ENCODE data around the gene RIPOR3.
"Not testable (repeated sequence)": the region's sequence is repeated elsewhere in the genome, so short reads cannot be mapped to it uniquely, and the experiment has no call there.

Gene RIPOR3

DNA sequence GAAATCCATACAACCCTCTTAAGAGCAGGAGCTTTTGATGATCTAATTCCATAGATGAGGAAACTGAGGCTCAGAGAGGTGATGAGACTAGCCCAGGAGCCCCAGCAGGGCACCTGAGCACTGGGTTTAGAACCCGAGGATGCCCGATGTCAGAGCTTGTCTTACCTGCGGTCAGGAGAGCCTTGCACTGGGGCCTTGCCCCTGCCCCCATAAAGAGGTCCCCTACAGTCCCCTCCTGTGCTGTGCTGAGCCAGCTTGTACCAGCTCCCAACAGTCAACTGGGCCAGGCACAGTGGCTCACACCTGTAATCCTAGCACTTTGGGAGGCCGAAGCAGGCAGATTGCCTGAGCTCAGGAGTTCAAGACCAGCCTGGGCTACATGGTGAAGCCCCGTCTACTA is 58.6 kb downstream of the RIPOR3 start:
- no peak for DNase-seq (ENCODE audit: low read depth)

DNA sequence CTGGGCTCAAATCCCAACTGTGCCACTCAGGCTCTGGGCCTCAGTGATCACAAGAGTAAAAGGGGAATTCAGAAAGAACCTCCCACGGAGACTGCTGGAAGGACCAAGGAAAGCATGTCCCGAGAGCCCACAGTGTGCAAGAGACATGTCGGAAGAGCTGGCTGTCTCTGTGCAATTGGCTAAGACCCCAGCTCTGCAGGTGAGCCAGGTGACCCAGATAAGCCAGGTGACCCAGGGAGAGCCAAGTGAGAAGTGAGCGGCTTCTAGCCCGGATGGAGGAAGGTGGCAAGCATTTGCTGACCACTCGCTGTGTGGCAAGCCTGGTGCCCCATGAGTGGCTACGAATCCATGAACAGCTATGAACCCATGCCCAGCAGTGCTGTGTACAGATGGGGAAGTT is 59.1 kb downstream of the RIPOR3 start:
- DNase-seq (ENCODE audit: low read depth), result no peak

DNA sequence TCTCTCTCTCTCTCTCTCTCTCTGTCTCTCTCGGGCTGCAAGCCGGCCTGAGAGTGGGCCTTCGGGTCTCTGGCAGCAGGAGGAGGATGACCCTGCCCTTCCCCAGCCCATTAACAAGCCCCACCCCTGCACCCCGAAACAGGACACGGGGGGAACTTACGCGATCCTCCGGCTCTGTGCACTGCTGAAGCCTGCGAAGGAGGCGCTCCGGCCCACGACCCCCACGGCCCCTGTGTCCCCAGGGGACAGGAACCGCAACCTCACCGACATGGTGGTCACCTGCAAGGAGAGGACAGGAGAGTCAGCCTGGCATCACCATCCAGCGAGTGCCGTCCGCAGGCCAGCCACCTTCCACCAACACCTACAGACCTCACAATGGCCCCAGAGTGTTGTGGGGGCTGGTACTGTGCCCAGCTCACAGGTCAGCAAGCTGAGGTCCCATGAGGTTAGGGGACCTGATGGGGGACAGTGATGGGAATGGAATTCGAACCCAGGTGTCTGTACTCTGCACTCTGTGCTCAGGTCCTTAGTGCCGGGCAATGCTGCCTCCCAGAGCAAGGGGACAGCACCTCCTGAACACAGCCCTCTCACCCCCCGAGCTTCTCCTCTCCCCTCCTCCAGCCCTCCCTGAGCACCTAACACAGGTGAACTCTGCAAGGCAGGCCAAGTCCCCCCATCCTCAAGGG is 60.6 kb downstream of the RIPOR3 start:
- no peak for DNase-seq (ENCODE audit: low read depth)

DNA sequence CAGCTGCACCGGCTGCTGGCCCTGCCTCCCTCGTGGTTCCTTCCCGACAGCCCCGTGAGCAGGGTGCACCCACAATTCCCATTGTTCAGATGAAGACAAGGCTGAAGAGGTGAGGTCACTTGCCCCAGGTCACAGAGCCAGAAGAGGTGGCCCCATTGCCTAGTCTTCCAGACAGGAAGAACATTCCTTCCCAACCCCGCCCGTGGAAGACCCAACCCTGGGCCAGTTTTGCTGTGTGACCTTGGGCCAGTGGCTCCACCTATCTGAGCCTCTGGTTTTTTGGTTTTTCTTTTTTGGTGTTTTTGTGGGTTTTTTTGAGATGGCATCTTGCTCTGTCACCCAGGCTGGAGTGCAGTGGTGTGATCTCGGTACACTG is 61.7 kb downstream of the RIPOR3 start:
- no peak for DNase-seq (ENCODE audit: low read depth)

DNA sequence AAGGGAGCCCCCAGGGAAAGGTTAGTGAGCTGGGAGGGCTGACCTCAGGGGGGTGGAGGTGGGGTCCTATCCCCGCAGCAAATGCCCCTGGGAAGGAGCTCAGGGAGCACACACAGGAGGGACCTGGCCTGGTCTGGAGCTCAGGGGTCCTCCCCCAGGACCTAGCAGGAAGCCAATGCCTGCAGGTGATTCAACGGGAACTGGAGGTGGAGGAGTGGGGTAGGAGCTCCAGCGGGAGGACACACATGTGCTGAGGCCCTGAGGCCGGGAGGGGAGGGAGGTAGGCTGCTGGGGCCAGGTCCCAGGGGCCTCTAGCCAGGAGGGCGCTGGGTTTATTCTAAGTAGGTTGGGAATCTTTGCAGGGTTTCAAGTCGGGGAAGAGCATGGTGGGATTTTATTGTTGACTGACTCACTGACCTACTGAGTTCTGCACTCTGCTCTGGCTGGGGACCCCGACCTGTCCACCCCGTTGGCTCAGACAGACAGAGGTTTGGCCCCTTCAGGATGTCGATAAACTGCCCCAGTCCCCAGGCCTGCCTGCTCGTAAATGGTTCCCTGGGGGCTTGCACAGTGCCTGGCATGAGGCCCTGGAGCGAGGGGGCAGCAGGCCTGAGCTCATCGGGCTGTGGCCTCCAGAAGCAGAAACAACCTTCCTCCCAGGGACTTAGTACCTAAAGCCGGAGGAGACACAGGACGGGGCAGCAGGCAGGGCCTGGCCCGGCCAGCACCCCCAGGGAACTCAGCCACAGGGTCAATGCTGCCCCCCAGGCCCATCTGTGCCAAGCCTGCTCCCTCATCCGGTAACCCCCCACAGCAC is 62.3 kb downstream of the RIPOR3 start:
- DNase-seq (ENCODE audit: low read depth), result no peak

DNA sequence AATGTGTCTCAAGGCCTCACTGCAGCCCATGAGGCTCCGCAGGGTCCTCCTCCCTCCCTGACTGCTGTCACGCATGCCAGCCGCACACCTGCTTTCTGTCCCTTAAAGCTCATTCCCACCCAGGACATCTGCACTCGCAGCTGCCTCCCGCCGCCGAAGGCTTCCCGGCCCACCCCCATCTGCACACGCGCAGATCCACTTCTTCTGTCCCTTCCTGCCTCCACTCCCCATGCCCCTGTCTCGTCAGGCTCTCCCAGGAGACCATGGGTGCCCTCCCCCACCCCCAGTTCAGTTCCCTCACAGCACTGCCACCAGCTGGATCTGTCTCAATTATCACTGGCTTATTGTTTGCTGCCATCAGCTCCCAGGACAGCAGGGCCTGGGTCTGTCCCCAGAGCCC is 63.0 kb downstream of the RIPOR3 start:
- DNase-seq (ENCODE audit: low read depth), result no peak

DNA sequence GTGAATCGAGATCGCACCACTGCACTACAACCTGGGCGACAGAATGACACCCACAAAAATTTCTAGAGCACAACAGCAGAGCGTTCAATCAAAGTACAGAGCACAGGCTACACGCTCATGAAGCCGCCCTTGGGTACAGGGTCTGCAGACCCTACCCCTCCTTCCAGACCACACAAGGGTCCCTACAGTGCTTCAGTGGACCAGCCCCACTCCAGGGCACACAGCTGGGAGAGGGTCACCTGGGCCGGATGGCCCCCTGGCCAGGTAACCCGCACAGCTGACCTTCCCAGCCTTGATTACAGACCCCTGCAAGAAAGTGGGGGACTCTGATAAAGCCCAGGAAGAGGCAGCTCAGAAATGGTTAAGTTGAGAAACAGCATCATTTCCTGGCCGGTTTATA is 63.6 kb downstream of the RIPOR3 start:
- no peak for DNase-seq (ENCODE audit: low read depth)

DNA sequence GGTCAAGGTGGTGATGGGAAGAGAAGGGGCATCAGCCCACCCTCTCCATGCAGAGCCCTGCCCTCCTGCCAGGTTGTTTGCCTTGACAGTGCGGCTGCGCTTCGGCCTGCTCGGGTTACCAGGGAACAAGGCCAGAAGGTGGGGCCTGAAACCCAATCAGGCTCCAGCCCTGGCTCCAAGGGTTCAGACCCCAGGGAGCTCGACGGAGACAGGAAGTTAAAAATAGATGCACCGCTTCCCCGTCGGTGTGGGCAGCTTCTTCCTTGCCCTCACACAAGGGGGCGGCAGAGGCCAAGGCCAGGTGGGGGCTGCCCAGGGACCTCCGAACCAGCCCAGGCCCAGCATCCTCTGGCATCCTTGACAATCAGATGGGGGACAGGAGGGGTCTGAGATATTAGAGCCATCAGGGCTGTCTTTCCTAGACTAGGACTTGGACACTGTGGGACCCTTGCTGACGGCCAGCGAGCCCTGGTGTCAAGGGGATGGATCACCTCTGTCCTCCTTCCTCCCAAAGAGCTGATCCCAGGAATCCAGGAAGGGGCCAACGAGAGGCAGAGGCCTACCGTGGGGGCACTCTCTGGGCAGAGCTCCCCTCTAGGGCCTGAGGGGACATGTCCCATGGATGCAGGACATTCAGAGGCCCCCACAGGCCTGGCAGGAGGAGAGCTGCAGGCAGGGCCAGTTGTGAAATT is 65.2 kb downstream of the RIPOR3 start:
- no peak for DNase-seq (ENCODE audit: low read depth)

DNA sequence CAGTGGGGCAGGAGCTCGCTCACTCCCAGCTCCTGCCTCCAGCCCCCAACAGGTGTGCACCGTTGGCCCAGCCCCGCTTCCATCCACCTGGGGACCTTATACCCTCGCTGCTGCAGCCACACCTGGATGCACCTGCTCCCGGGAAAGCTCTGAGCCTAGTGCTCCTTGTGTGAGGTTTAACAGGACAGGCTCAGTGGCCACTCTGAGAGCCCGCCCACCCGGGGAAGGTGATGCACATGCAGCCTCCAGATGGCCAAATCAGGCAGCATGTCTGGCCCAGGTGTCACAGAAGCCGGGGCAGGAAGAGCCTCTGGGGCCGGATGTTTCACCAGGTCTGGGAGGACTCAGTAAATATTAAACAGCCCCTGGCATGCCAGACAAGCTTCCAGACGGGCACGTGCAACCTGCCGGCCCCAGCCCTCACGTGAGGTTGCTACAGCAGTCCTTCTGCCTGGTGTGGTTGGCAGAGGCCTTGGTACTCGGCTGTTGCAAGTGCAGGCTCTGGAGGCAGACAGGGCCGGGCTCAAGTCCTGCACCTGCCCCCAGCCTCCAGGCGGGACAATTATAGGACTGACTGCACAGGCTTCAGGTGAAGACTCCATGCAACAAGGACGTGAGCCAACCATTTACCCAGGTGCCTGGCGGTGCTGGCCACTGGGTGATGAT is 66.9 kb downstream of the RIPOR3 start:
- no peak for DNase-seq (ENCODE audit: low read depth)

DNA sequence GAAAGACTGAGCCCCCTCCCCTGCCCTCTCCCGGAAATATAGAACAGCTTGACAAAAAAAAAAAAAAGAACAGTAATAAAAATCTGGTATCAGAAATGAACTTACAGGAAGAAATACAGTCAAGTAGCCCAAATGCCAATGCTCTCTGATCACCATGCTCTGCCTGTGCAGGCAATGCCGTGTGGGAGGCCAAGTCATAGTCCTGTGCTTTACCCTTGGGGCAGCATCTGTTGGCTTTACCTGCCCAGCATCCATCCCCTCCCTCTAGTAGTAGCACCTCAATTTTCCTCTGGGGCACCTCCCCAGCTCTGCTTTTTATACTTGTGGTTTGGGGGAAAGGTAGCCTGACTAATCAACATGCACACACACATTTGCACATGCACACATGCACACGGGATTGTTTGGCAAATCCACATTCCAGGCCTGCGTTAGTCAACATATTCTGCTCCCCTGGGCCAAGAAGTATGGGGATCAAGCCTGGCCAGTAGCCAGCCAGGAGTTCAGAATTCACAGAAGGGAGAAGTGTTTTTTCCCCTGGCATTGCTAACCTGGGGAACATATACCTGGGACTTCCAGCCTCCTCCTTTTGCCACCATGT is 70.2 kb downstream of the RIPOR3 start:
- DNase-seq (ENCODE audit: low read depth), result no peak

DNA sequence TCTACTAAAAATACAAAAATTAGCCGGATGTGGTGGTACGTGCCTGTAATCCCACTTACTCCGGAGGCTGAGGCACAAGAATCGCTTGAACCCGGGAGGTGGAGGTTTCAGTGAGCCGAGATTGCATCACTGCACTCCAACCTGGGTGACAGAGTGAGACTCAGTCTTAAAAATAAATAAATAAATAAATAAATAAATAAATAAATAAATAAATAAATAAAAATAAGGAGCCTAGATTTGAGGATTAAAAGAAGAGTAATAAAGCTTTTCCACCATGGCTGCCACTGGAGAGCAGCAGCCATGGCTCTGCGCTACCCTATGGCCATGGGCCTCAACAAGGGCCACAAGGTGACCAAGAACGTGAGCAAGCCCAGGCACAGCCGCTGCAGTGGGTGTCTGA is 70.9 kb downstream of the RIPOR3 start:
- not testable (repeated sequence) for DNase-seq (ENCODE audit: low read depth)

DNA sequence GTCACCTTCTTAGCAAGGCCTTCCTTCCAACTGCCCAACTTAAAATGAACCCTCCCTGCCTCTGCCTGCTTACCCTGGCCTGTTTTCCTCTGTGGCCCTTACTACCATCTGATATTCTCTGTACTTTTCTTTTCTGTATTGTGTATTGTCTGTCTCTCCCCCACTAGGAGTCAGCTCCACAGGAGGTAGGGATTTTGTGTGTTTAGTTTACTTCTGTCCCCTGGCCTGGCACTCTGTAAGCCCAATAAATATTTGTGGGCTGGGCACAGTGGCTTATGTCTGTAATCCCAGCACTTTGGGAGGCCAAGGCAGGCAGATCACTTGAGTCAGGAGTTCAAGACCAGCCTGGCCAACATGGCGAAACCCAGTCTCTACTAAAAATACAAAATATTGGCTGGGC is 72.8 kb downstream of the RIPOR3 start:
- DNase-seq (ENCODE audit: low read depth), result no peak

DNA sequence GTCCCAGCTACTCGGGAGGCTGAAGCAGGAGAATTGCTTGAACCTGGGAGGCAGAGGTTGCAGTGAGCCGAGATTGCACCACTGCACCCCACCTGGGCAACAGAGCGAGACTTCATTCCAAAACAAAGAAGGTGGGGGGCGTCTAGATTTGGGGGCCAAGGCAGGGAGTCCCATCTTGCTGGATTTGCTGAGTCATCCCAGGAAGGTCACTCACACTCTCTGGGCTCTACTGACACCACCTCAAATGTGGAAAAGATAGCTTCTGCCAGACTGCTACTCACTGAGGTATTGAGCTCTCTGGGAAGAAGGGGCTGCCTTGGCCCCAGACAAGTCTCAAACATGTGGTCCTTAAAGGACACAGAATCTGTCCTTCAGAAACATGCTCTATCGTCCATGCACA is 74.3 kb downstream of the RIPOR3 start:
- DNase-seq (ENCODE audit: low read depth), result no peak

DNA sequence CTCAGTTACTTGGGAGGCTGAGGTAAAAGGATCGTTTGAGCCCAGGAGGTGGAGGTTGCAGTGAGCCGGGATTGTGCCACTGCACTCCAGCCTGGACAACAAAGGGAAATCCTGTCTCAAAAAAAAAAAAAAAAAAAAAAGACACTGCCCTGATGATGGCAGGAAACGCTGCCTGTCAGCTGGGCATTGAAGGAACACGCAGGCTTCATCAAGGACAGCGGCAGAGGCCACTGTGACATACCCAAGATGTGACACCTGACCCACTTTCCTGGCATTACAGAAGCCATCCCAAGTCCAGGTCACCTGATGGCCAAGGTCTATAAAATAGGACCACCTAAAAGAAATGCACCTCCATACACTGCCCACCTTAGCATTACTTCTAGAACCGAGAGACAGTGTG is 75.9 kb downstream of the RIPOR3 start:
- DNase-seq (ENCODE audit: low read depth), result no peak

DNA sequence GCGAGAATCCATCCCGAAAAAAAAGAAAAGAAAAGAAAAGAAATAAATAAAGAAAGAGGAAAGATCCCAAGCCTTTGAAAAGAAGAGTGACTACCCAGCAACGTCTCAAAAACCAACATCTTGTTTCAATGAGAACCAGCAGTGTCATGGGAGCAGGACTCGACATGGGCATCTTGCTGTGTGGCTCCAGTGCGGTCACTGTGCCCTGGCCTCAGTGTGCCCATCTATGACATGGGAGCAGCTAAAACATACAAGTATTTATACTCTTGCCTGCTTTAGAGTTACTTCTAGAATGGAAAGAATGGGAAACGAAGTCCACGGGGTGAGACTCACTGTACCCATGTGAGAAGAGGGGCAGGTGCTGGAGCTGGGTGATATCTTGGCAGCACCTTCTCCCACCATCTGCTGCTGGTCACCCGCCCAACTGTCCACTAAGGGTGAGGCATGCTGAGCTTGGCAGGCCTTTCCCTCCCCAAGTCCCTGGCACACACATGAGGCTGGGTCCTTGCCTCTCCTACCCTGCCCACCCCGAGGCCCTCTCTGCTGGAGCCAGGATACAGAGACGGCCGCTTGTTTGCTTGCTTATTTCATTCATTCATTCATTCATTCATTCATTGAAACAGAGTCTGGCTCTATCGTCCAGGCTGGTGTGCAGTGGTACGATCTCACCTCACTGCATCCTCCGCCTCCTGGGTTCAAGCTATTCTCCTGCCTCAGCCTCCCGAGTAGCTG is 77.7 kb downstream of the RIPOR3 start:
- DNase-seq (ENCODE audit: low read depth), result no peak

DNA sequence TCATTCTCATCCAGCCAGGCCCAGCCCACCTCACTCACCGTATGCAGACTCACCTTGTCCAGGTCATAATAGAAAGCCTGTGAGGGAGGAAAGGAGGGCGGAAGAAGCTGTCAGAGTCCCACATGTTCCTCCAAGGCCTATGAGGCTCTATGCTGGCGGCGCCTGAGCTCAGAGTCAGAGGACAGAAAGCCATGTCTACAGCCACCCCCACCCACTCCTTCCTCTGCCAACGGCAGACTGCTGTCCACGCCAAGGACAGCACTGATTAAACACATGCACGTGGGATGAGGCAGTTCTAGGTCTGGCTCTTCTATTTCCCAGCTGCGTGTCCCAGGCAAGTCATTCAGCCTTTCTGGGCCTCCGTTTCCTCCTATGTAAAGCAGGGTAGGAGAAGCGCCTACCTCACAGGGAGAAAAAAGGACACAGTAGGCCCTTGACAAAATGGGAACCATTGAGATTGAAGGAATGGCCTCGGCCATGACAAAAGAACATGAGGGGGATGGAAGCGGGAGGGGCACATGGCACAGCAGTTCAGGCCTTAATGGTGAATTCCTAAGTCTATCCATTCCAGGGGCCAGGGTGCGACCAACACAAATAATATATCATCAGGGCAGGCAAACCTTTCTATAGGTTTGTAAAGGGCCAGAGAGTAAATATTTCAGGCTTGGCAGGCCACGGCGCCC is 80.1 kb downstream of the RIPOR3 start:
- no peak for DNase-seq (ENCODE audit: low read depth)

DNA sequence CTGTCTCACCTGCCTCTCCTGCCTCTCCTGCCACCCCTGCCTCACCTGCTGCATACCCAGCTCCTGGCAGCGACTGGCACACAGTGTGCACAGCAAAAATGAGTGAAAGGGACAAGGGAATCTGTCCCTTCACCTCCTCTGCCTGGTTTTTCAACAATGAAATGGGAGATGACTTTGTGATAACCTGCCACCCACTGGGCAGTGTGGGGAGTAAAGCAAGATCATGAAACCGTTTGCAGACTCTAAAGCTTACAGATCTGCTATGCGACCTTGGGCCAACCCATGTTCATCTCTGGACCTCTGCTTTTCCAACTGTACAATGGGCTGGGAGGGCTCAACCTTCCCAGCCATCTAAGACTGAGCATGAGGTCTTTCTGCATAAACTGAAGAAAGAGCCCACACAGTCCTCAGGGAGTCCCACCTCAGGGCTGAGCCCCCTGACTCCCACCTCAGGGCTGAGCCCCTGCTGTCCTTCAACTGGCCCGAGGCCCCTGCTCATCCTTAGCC is 81.1 kb downstream of the RIPOR3 start:
- DNase-seq (ENCODE audit: low read depth), result no peak

DNA sequence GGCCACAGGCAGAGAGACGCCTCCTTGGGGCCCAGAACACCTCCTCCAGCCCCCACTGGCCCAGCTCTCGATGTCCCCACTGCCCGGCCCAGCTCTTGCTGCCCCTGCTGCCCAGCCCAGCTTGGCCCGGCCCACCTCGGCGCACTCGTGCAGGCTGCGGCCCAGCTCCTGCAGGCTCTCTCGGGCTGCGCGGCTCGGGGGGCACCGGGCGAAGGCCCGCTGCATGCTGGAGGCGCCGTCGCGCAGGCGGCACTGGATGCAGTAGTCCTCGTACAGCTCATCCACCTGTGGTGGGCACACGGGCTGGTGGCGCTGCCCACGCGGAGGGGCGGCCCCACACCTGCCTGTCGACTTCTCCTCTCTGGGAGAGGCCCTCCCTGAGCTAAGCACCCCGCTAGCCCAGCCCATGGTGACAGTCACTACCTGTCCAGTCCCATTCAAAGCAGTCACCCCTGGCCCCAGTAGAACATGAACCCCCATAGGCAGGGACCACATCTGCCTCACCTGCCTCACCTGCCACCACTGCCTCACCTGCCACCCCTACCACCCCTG is 81.8 kb downstream of the RIPOR3 start:
- no peak for DNase-seq (ENCODE audit: low read depth)

DNA sequence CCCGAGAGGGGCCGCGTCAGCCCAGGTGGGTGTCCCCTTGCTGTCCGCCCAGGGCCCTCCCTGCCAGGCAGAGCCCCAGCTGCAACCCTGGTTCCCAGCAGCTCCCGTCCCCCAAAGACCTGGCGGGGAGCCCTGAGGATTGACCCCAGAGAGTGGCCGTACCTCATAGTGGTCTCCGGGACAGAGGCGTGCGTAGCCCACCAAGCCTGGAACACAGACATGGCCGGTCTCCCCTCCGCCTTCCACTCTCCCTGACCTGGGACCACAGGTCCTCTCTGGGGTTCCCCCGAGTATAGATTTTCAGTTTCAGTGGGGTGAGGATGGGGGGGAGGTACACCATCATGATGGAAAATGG is 82.6 kb downstream of the RIPOR3 start:
- no peak for DNase-seq (ENCODE audit: low read depth)
